Gastrocnemius medialis (tissue), 4 donors: Measurements from ENCODE around the gene CD79A. TPM values are rescaled to one million over a fixed set of nuclear protein-coding genes. Genes with fewer than 3 reads are reported as not detected.
"Not testable (repeated sequence)": the region's sequence is repeated elsewhere in the genome, so short reads cannot be mapped to it uniquely, and the experiment has no call there.

Experiments used
- ATAC-seq, 2 donors: fragments of 150-250 bp; one replicate each; pipeline ENCODE4 v1.9.1; 2016
- DNase-seq, 2 donors: peaks; one replicate each; pipeline ENCODE4 v3.0.0-alpha.2; 2019
- H3K27ac ChIP-seq, 4 donors: fragments of 200-600 bp; sonication (generic); 1 replicate in 1 of 4; 2 replicates in 3 of 4; pipeline ENCODE4 v1.5.1; 2016 to 2018; ENCODE audit warnings: mild to moderate bottlenecking in 2 of 4, moderate library complexity in 1 of 4
- H3K27me3 ChIP-seq, 3 donors: fragments of 200-600 bp; sonication (generic) in 2 of 3; 1 replicate in 1 of 3; 2 replicates in 2 of 3; pipeline versions ENCODE4 v1.5.1 to v1.6.0; 2016 to 2019; ENCODE audit warnings: mild to moderate bottlenecking in 1 of 3, moderate library complexity in 1 of 3
- H3K36me3 ChIP-seq, 2 donors: fragments of 200-600 bp; sonication (generic) in 1 of 2; one replicate each; pipeline ENCODE4 v1.5.1; 2017 to 2018
- H3K4me1 ChIP-seq, 2 donors: fragments of 200-600 bp; sonication (generic) in 1 of 2; one replicate each; pipeline ENCODE4 v1.5.1; 2016 to 2017; ENCODE audit warnings: mild to moderate bottlenecking in 2 of 2
- H3K4me3 ChIP-seq, 4 donors: fragments of 200-600 bp; sonication (generic) in 3 of 4; 1 replicate in 1 of 4; 2 replicates in 3 of 4; pipeline ENCODE4 v1.5.1; 2016 to 2019; ENCODE audit warnings: mild to moderate bottlenecking in 2 of 4
- H3K9me3 ChIP-seq, 3 donors: fragments of 200-600 bp; sonication (generic) in 2 of 3; 1 replicate in 1 of 3; 2 replicates in 2 of 3; pipeline ENCODE4 v1.5.1; 2016 to 2019
- CTCF ChIP-seq, 5 experiments: fragments of 450-650 bp in 3 of 5; fragments of 200-600 bp in 2 of 5; sonication (generic) in 2 of 5; IDR thresholded peaks in 4 of 5; conservative IDR thresholded peaks in 1 of 5; 1 replicate in 4 of 5; 2 replicates in 1 of 5; pipeline ENCODE4 v1.5.1; 2016 to 2019; ENCODE audit warnings: antibody characterized with exemption in 5 of 5, mild to moderate bottlenecking in 3 of 5, moderate library complexity in 3 of 5
- POLR2A ChIP-seq, 2 donors: fragments of 450-650 bp; IDR thresholded peaks; one replicate each; pipeline ENCODE4 v1.6.1; 2017; ENCODE audit warnings: antibody characterized with exemption in 2 of 2, mild to moderate bottlenecking in 2 of 2, moderate library complexity in 2 of 2
- in situ Hi-C, 4 donors: fragments of 200-750 bp; cut with MboI; loops; one replicate each; pipeline versions ENCODE4 v1.15.0 to v1.8.0; 2017; ENCODE audit warnings: low sequenced_read_pairs in 4 of 4
- intact Hi-C: fragments of 100-400 bp; cut with DNase I; formaldehyde crosslinking; loops from one replicate; pipeline ENCODE4 v1.15.1; 2023; ENCODE audit warnings: low total_unique reads
- total RNA-seq, 4 donors: library from RNA; depleted of rRNA; stranded (reverse); fragments of >200 nt; gene quantifications; one replicate each; pipeline versions ENCODE4 v1.1.0 to v1.2.3, GENCODE V29; 2016

Gene CD79A
- total RNA-seq, 4 donors from 2014 or later: 0.20 TPM; not detected in 3

- Histone ChIP-seq H3K4me3 (no peak overlapping the region), H3K4me1 (no peaks in the 10 kb centered on the region), H3K27me3 (peaks cover 41 to 59% (median 58%) of the 10 kb centered on the region in 3 donors), H3K36me3 (no peaks in the 10 kb centered on the region), H3K9me3 (no peaks in the 10 kb centered on the region), H3K27ac (no peak overlapping the region)
- in situ Hi-C loops: no loop called here
- no peak for TF ChIP-seq POLR2A (IDR thresholded peaks at IDR 0.05)
- TF ChIP-seq CTCF (IDR thresholded peaks at IDR 0.05 in 4 of 5, conservative IDR thresholded peaks at IDR 0.05 in 1 of 5): no peak
- intact Hi-C loops: no loop called here
- ATAC-seq: no peak
- DNase-seq: no peak
Measured at GRCh38 chr19:41911889-41912731, 35.0 kb downstream of the CD79A start.

GRCh38 chr19:41912899-41913537 is 35.9 kb downstream of the CD79A start:
- H3K36me3 ChIP-seq: no peaks in the 10 kb centered on the region
- TF ChIP-seq CTCF (IDR thresholded peaks at IDR 0.05 in 4 of 5, conservative IDR thresholded peaks at IDR 0.05 in 1 of 5) (no peak), POLR2A (IDR thresholded peaks at IDR 0.05) (no peak)
- in situ Hi-C loops (no loop called here), intact Hi-C loops (no loop called here)
- no peak overlapping the region for H3K4me3 ChIP-seq
- H3K27ac ChIP-seq: no peak overlapping the region
- H3K4me1 ChIP-seq: no peaks in the 10 kb centered on the region
- no peaks in the 10 kb centered on the region for H3K9me3 ChIP-seq
- ATAC-seq (no peak), DNase-seq (no peak)
- H3K27me3 ChIP-seq: peaks cover 50 to 68% (median 67%) of the 10 kb centered on the region in 3 donors

GRCh38 chr19:41913538-41914423 is 36.7 kb downstream of the CD79A start:
- intact Hi-C loops: no loop called here
- H3K36me3 ChIP-seq: no peaks in the 10 kb centered on the region
- DNase-seq (no peak), ATAC-seq (no peak)
- no peaks in the 10 kb centered on the region for H3K9me3 ChIP-seq
- no peaks in the 10 kb centered on the region for H3K4me1 ChIP-seq
- no peak overlapping the region for H3K27ac ChIP-seq
- in situ Hi-C loops: no loop called here
- no peak for TF ChIP-seq CTCF (IDR thresholded peaks at IDR 0.05 in 4 of 5, conservative IDR thresholded peaks at IDR 0.05 in 1 of 5)
- no peak for TF ChIP-seq POLR2A (IDR thresholded peaks at IDR 0.05)
- peaks cover 57 to 75% (median 75%) of the 10 kb centered on the region in 3 donors for H3K27me3 ChIP-seq
- no peak overlapping the region for H3K4me3 ChIP-seq

- H3K4me1 ChIP-seq, H3K4me3 ChIP-seq, in situ Hi-C loops, intact Hi-C loops, DNase-seq, ATAC-seq, H3K9me3 ChIP-seq, H3K36me3 ChIP-seq, H3K27ac ChIP-seq: not testable (repeated sequence)
- H3K27me3 ChIP-seq: peaks cover 63 to 82% (median 82%) of the 10 kb centered on the region in 3 donors
Measured at GRCh38 chr19:41914424-41914834, 37.4 kb downstream of the CD79A start.
